ENCODE measurements around the gene TMIGD2. TPM values are rescaled to one million over a fixed set of nuclear protein-coding genes. Genes with fewer than 3 reads are reported as not detected.
A peak's percentile ranks its signal among the peaks of the same experiment; 100 is the strongest.
"Not testable (repeated sequence)": the region's sequence is repeated elsewhere in the genome, so short reads cannot be mapped to it uniquely, and the experiment has no call there.

TMIGD2 gene
- total RNA-seq, 2 donors from 2014 or later, result not detected

- no peak for ATAC-seq
- H3K9me3 ChIP-seq, result no peaks in the 10 kb centered on the region
- no peaks in the 10 kb centered on the region for H3K36me3 ChIP-seq (replicated peaks in 1 of 2; ENCODE audit: insufficient read depth in 1 of 2, low read depth in 2 of 2)
- no peak for DNase-seq
- peaks cover 12% of the 10 kb centered on the region for H3K4me1 ChIP-seq
- H3K27ac ChIP-seq, result no peak overlapping the region
- 25 to 48% methylated on average over 2 to 4 of the region's 4 CpGs for whole genome bisulfite sequencing, 2 donors
- H3K27me3 ChIP-seq, result peaks cover 0 to 12% of the 10 kb centered on the region in 2 donors
- H3K4me3 ChIP-seq, result no peak overlapping the region
- intact Hi-C loops (cut with DNase I), result no loop called here
- TF ChIP-seq CTCF (IDR thresholded peaks at IDR 0.05), result no peak
- TF ChIP-seq POLR2A (IDR thresholded peaks at IDR 0.05), result no peak
These were observed 24.2 kb downstream of the TMIGD2 start for GRCh38 chr19:4278010-4278409.

- Histone ChIP-seq H3K27me3 (peaks cover 0 to 12% of the 10 kb centered on the region in 2 donors), H3K9me3 (no peaks in the 10 kb centered on the region), H3K27ac (no peak overlapping the region)
These were observed 24.9 kb downstream of the TMIGD2 start for GRCh38 chr19:4277191-4277696.

GRCh38 chr19:4274321-4274686 is 27.9 kb downstream of the TMIGD2 start:
- WGBS, 2 donors, result 65 to 69% methylated on average over 4 to 6 of the region's 6 CpGs
- intact Hi-C loops (cut with DNase I); DNase-seq; H3K4me3 ChIP-seq; H3K36me3 ChIP-seq (replicated peaks in 1 of 2; ENCODE audit: insufficient read depth in 1 of 2, low read depth in 2 of 2); H3K27ac ChIP-seq; ATAC-seq; H3K27me3 ChIP-seq; H3K4me1 ChIP-seq; H3K9me3 ChIP-seq: not testable (repeated sequence)

More at GRCh38 chr19:4277191-4277696, 24.9 kb downstream of the TMIGD2 start:
- Histone ChIP-seq H3K4me3 (no peak overlapping the region), H3K36me3 (replicated peaks in 1 of 2; ENCODE audit: insufficient read depth in 1 of 2, low read depth in 2 of 2) (no peaks in the 10 kb centered on the region), H3K4me1 (peaks cover 12% of the 10 kb centered on the region)
- no peak for DNase-seq
- ATAC-seq, result no peak
- TF ChIP-seq CTCF (IDR thresholded peaks at IDR 0.05), result no peak
- no peak for TF ChIP-seq POLR2A (IDR thresholded peaks at IDR 0.05)
- WGBS, 2 donors, result 28 to 40% methylated on average over 12 to 16 of the region's 16 CpGs
- intact Hi-C loops (cut with DNase I), result no loop called here

- TF ChIP-seq POLR2A (IDR thresholded peaks at IDR 0.05) (no peak), CTCF (IDR thresholded peaks at IDR 0.05) (no peak)
- peaks cover 11% of the 10 kb centered on the region for H3K4me1 ChIP-seq
- WGBS, 2 donors, result 72 to 75% methylated on average over 9 to 10 of the region's 10 CpGs
- ATAC-seq (no peak), DNase-seq (no peak)
- no peak overlapping the region for H3K27ac ChIP-seq
- peaks cover 0 to 9% of the 10 kb centered on the region in 2 donors for H3K36me3 ChIP-seq (replicated peaks in 1 of 2; ENCODE audit: insufficient read depth in 1 of 2, low read depth in 2 of 2)
- no peak overlapping the region for H3K4me3 ChIP-seq
- H3K9me3 ChIP-seq, result no peaks in the 10 kb centered on the region
- intact Hi-C loops (cut with DNase I), result no loop called here
- no peaks in the 10 kb centered on the region for H3K27me3 ChIP-seq
These were observed 29.3 kb downstream of the TMIGD2 start for GRCh38 chr19:4272894-4273293.

- ATAC-seq (no peak), DNase-seq (no peak)
- Histone ChIP-seq H3K36me3 (replicated peaks in 1 of 2; ENCODE audit: insufficient read depth in 1 of 2, low read depth in 2 of 2) (peaks cover 0 to 20% of the 10 kb centered on the region in 2 donors), H3K27me3 (no peaks in the 10 kb centered on the region), H3K4me1 (peaks cover 17% of the 10 kb centered on the region), H3K4me3 (no peak overlapping the region), H3K27ac (peak overlapping the region in 2 of 4 donors; percentile 59 to 75), H3K9me3 (no peaks in the 10 kb centered on the region)
- intact Hi-C loops (cut with DNase I), result loop anchor here (5.0 kb wide), 1 partner anchor 83 kb away; no protein-coding TSS in a partner anchor
- WGBS, 2 donors, result 86 to 92% methylated on average over 9 to 10 of the region's 13 CpGs
- TF ChIP-seq CTCF (IDR thresholded peaks at IDR 0.05), result no peak
- TF ChIP-seq POLR2A (IDR thresholded peaks at IDR 0.05), result no peak
These were observed 33.3 kb downstream of the TMIGD2 start for GRCh38 chr19:4268816-4269430.

Data from body of pancreas (tissue), 4 donors.